Fibroblast of mammary gland (primary cell): Measurements from ENCODE around the gene TVP23A.
A peak's percentile ranks its signal among the peaks of the same experiment; 100 is the strongest.

Source experiments
- DNase-seq: peaks from one replicate; pipeline ENCODE4 v3.0.0-alpha.2; 2010; ENCODE audit warnings: low read depth
- H3K4me3 ChIP-seq: 2 replicates; pipeline ENCODE4 v1.5.1; 2011; ENCODE audit warnings: low read depth, mild to moderate bottlenecking, low read length, moderate library complexity; ENCODE audit not compliant: control insufficient read depth
- CTCF ChIP-seq: conservative IDR thresholded peaks from 2 replicates; pipeline ENCODE4 v1.5.1; 2011; ENCODE audit warnings: low read depth, low read length, inconsistent platforms; ENCODE audit not compliant: control insufficient read depth, insufficient read depth

The TVP23A gene

GRCh38 chr16:10763456-10763855 lies 55.1 kb downstream of the TVP23A start:
- no peak for TF ChIP-seq CTCF
- no peak overlapping the region for H3K4me3 ChIP-seq
- DNase-seq, result no peak

- no peak for DNase-seq
- H3K4me3 ChIP-seq, result no peak overlapping the region
Measured at GRCh38 chr16:10762336-10763016, 56.1 kb downstream of the TVP23A start.

GRCh38 chr16:10761373-10761772 lies 57.2 kb downstream of the TVP23A start:
- TF ChIP-seq CTCF, result no peak
- no peak overlapping the region for H3K4me3 ChIP-seq
- no peak for DNase-seq

More at GRCh38 chr16:10762336-10763016, 56.1 kb downstream of the TVP23A start:
- no peak for TF ChIP-seq CTCF

- no peak for DNase-seq
- no peak for TF ChIP-seq CTCF
- H3K4me3 ChIP-seq, result no peak overlapping the region
Measured at GRCh38 chr16:10760858-10761257, 57.7 kb downstream of the TVP23A start.

GRCh38 chr16:10756574-10756973 lies 62.0 kb downstream of the TVP23A start:
- DNase-seq, result no peak
- no peak for TF ChIP-seq CTCF
- H3K4me3 ChIP-seq, result no peak overlapping the region

- DNase-seq, result peak; percentile 75
- no peak for TF ChIP-seq CTCF
- no peak overlapping the region for H3K4me3 ChIP-seq
Measured at GRCh38 chr16:10754941-10755340, 63.7 kb downstream of the TVP23A start.
